ENCODE results near the gene TEPSIN. TPM values are rescaled to one million over a fixed set of nuclear protein-coding genes. Genes with fewer than 3 reads are reported as not detected.
A peak's percentile ranks its signal among the peaks of the same experiment; 100 is the strongest.

The TEPSIN gene, protein sequence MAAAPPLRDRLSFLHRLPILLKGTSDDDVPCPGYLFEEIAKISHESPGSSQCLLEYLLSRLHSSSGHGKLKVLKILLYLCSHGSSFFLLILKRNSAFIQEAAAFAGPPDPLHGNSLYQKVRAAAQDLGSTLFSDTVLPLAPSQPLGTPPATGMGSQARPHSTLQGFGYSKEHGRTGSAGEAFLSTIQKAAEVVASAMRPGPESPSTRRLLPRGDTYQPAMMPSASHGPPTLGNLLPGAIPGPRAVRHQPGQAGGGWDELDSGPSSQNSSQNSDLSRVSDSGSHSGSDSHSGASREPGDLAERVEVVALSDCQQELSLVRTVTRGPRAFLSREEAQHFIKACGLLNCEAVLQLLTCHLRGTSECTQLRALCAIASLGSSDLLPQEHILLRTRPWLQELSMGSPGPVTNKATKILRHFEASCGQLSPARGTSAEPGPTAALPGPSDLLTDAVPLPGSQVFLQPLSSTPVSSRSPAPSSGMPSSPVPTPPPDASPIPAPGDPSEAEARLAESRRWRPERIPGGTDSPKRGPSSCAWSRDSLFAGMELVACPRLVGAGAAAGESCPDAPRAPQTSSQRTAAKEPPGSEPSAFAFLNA
- total RNA-seq (2014; rRNA removed; shearing (Covaris generic)) = 21.5 and 29.3 TPM in 2 replicates

DNA sequence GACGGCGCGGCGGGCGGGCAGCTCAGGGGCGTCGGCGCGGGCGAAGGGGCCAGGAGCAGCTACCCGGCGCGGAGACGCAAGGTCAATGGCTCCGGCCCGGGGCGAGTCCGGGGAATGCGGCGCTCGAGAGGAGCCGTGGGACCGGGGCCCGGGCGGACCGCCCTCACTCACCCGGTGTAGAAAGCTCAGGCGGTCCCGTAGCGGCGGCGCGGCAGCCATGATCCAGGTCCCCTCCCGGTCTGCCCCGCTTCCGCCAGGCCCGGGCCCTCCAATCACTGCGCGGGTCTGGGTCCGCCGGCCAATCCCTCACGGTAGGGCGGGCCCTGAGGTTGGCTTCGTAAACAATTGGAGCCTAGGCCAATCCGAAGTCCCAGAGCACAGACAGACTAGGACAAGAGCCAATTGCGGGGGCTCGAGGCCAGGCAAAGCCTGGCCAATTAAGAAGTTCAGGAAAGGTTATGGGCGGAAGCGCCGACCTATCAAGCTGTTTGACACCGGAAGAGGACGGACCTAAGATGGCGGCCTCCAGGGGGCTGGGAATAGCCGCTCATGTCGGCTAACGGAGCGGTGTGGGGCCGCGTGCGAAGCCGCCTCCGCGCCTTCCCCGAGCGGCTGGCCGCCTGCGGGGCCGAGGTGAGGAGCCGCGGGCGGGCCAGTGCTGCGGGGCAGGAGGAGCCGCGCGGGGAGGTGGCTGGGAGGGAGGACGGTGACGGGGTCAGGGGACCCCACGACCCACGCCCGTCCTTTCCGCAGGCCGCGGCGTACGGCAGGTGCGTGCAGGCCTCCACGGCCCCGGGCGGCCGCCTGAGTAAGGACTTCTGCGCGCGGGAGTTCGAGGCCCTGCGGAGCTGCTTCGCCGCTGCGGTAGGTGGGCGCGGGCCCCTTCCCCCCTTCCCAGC, at the start of gene TEPSIN, which contains the start of gene NDUFAF8:
TSS of gene TEPSIN (minus strand) at position 241 of the 899 bp plus-strand sequence. CDS start at position 219, 22 bp downstream.
TSS of gene NDUFAF8 (plus strand) at position 504 of the 899 bp plus-strand sequence. CDS start at position 550, 46 bp downstream.
- peak within 1 kb of the TSS; percentile 91 for H3K4me3 ChIP-seq
- H3K36me3 ChIP-seq = peaks cover 10% of the 10 kb centered on the region
- H3K27me3 ChIP-seq = no peaks in the 10 kb centered on the region
- peaks cover 7% of the 10 kb centered on the region; the same call in 1 of the 2 replicates for H3K4me1 ChIP-seq
- H3K9me3 ChIP-seq (replicated peaks) = no peaks in the 10 kb centered on the region
- DNase-seq = peak; percentile 100
- H3K27ac ChIP-seq = peak within 1 kb of the TSS; percentile 53

DNA sequence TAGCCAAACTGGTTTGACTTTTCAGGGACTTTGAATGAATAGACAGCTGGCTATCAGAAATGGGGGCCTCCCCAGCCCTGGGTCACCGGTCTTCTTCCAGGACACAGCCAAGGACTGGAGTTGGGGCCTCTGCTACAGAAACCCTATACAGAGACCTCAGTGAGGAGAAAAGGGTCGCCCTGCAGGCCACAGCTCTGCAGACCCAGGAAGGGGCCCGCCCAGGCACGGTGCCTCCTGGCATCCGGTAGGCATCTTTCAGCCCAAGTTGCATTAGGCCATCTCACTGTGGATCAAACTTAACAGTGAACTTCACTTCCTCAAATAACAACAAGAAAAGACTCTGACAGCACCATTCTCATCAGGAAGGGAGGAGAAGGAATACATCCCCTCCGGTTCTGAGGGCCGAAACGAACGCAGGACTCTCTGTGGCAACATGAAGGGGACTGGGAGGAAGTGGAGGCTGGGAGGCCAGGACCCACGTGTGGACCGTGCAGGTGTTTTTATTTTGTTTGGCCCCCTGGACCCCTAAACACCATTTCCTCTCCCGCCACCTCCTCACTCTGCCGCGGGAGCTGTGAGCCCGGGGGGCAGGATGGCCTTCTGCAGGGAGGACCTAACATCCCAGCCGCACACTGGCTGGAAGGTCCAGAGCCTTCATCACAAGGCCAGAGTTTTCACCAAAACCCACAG, 49.0 kb upstream of the TEPSIN start:
- H3K36me3 ChIP-seq = 0 out of 2 replicates have a peak, but pooled peaks cover 3% of the 10 kb centered on the region
- H3K4me3 ChIP-seq = peak overlapping the region; percentile 25
- no peaks in the 10 kb centered on the region for H3K9me3 ChIP-seq (replicated peaks)
- peak overlapping the region; percentile 78 for H3K27ac ChIP-seq
- DNase-seq = peak in 1 of 2 experiments; percentile 53
- no peaks in the 10 kb centered on the region for H3K27me3 ChIP-seq
- H3K4me1 ChIP-seq = peaks cover 33% of the 10 kb centered on the region

DNA sequence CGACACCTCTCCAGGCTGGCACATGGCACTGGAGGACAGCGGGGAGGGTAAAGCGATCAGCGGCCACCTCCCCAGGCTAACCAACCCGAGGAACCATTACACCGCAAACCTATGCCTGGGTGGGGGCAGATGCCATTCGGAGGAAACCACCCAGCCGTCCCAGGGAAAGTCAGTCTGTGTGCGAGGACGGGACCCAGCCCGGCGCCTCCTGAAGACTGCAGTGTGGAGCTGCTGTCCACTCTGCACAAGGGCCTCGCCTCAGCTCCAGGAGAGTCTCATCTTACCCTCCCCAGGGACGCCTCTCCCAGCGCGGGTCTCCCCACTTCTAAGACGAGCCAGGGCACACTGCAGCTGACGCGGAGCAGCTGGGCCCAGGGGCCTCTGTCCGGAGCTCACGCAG, 48.3 kb upstream of the TEPSIN start:
- H3K4me1 ChIP-seq = peaks cover 30% of the 10 kb centered on the region
- peak; percentile 99 for DNase-seq
- H3K36me3 ChIP-seq = peaks cover 3% of the 10 kb centered on the region; the same call in 1 of the 2 replicates
- H3K4me3 ChIP-seq = peak overlapping the region; percentile 25
- peak overlapping the region; percentile 78 for H3K27ac ChIP-seq
- no peaks in the 10 kb centered on the region for H3K9me3 ChIP-seq (replicated peaks)
- no peaks in the 10 kb centered on the region for H3K27me3 ChIP-seq

DNA sequence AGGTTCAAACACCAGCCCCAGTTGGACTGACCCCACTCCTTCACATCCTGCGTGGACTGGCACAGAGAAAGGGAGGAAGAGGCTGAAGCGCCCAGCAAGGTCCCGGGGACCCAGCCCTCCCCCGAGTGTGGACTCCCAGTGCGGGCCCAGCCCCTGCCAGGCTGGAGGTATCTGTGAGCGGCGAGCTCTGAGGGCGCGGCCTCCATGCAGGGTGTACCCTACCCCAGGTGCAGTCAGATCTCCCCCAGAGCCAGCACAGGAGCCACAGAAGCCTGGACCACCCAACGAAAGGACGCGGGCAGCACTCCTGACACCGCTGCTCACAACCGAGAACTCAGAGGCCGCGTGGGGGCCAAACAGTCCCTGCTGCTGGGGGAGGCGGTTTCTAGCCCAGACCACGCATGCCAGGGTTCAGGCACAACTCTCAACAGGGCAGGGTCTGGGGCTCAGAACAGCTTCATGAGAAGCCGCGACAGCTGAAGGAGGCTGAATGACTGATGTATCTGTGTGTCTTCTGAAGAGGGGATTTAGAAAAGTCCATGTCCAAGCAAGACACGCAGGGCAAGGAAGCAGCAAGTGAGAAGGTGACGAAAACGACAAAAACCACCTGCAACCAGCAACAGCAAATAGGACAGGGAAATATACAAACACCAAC, 47.8 kb upstream of the TEPSIN start:
- Histone ChIP-seq H3K27ac (peak overlapping the region; percentile 78), H3K27me3 (no peaks in the 10 kb centered on the region), H3K36me3 (peaks cover 7% of the 10 kb centered on the region; the same call in 1 of the 2 replicates), H3K9me3 (replicated peaks) (no peaks in the 10 kb centered on the region), H3K4me1 (peaks cover 30% of the 10 kb centered on the region), H3K4me3 (peak overlapping the region; percentile 25)
- DNase-seq = peak; percentile 93 to 98

DNA sequence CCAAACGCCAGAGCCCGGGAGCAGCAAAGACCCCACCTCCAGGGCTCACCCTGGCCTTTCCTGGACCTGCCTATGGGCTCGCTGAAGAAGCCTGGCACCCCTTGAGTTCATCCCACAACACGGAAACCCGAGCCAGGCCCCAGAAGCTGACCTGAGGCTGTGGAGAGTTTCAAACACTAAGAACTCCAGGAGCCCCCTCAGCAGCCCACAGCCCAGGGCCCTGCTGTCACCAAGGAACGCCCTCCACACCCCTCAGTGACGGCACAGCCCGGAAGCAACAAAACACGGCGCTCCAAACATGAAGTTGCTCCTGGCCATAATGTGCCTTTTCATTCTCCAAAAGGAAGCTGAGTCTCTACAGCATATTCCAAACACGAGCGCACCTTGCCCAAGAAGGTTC, 47.0 kb upstream of the TEPSIN start:
- H3K27me3 ChIP-seq = no peaks in the 10 kb centered on the region
- peak overlapping the region; percentile 78 for H3K27ac ChIP-seq
- DNase-seq = no peak
- no peak overlapping the region for H3K4me3 ChIP-seq
- no peaks in the 10 kb centered on the region for H3K9me3 ChIP-seq (replicated peaks)
- H3K36me3 ChIP-seq = peaks cover 13% of the 10 kb centered on the region; the same call in 1 of the 2 replicates
- peaks cover 30% of the 10 kb centered on the region for H3K4me1 ChIP-seq

DNA sequence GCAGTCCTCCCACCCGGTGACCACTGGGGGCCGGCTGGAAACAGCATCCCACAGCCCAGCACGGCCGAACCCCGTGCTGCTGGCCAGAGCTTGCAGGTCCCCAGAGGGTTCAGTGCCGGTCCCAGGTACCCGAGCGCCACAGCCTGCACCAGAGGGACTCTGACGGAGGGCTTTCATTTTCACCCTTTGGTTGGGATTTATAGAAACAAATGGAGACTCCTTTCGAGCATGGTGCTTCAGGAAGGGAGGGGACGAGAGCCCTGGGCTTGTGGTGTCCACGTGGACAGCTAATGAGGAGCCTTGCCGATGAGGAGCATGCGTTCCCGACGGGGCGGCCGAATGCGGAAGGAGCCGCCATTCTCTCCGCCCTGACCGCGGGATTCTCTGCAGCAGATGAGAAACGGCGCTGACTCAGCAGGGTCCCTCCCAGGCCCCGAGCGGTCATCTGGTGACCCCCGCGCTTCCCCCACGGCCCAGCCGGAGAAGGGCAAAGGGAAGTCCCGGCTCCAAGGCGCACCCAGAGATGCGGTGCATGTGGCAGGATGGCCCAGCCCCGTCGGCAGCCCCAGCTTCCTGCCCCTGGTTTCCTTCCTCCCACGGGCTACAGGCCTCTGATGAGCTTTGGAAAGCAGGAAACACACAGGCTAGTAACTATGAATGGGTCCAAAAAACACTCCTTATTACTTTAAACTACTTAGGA, 46.5 kb upstream of the TEPSIN start:
- DNase-seq = no peak
- H3K36me3 ChIP-seq = peaks cover 13% of the 10 kb centered on the region; the same call in 1 of the 2 replicates

DNA sequence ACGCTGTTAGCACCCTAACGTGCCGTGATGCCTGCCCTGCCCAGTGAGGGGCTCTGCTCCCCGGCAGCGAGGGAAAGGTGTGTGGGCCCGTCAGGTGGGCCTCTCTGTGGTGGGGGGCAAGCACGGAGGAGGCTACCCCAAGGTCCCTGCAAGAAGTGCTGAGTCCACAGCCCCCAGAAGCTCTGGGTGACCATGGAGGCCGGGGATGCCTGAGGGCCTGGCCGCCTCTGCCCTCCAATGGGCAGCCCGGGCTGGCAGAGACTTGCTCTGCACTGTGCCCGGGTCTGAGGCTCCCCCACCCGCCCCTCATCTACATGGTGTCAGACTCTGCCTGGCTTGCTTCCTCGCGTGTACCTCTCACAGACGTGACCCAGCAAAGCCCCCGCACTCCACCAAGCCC, 44.0 kb upstream of the TEPSIN start:
- H3K36me3 ChIP-seq = peaks cover 23% of the 10 kb centered on the region
- no peak overlapping the region for H3K4me3 ChIP-seq
- peaks cover 22% of the 10 kb centered on the region for H3K4me1 ChIP-seq
- no peaks in the 10 kb centered on the region for H3K9me3 ChIP-seq (replicated peaks)
- no peak for DNase-seq
- no peak overlapping the region for H3K27ac ChIP-seq
- no peaks in the 10 kb centered on the region for H3K27me3 ChIP-seq

More for the DNA sequence above, 46.5 kb upstream of the TEPSIN start:
- Histone ChIP-seq H3K27ac (no peak overlapping the region), H3K9me3 (replicated peaks) (no peaks in the 10 kb centered on the region), H3K4me1 (peaks cover 30% of the 10 kb centered on the region), H3K4me3 (no peak overlapping the region), H3K27me3 (no peaks in the 10 kb centered on the region)

DNA sequence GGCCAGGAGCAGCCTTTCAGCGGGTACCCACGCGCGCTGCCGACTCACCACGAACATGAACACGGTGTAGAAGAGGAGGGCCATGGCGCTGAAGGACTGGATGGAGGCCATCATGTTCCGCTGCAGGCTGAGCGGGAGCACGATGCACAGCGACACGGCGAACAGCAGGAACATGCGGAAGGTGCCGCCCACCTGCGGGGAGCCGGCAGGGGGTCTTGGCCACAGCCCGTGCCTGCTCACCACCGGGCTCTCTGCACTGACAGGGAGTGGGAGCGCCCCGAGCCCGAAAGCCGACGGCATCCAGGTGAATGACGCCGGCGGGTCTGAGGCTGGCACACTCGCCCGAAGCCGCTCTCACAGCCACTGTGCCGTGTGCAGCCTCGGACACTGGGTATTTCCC, 43.3 kb upstream of the TEPSIN start:
- Histone ChIP-seq H3K27me3 (no peaks in the 10 kb centered on the region), H3K4me3 (no peak overlapping the region), H3K4me1 (peaks cover 17% of the 10 kb centered on the region), H3K36me3 (peaks cover 23% of the 10 kb centered on the region), H3K9me3 (replicated peaks) (no peaks in the 10 kb centered on the region), H3K27ac (no peak overlapping the region)
- DNase-seq = no peak

DNA sequence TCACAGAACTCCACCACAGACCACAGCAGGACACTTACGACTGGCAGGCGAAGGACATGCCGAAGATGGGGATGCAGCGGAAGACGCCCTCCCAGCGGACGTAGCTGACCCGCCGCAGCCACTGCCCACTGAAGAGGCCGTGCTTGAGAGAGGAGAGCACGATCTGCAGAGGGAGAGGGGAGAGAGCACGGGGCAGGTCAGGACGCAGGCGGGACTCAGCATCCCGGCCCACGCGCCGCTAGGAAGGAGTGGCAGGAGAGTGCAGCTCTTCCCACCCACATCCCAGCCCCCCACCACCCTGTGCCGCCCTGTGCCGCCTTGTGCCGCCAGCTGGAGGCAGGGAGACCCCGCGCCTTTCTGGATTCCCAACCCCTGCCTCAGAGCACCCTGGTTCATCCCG, 41.7 kb upstream of the TEPSIN start:
- H3K4me3 ChIP-seq = no peak overlapping the region
- H3K36me3 ChIP-seq = peaks cover 28% of the 10 kb centered on the region
- no peak for DNase-seq
- H3K27me3 ChIP-seq = no peaks in the 10 kb centered on the region
- H3K27ac ChIP-seq = no peak overlapping the region
- no peaks in the 10 kb centered on the region for H3K9me3 ChIP-seq (replicated peaks)
- peaks cover 2% of the 10 kb centered on the region for H3K4me1 ChIP-seq

DNA sequence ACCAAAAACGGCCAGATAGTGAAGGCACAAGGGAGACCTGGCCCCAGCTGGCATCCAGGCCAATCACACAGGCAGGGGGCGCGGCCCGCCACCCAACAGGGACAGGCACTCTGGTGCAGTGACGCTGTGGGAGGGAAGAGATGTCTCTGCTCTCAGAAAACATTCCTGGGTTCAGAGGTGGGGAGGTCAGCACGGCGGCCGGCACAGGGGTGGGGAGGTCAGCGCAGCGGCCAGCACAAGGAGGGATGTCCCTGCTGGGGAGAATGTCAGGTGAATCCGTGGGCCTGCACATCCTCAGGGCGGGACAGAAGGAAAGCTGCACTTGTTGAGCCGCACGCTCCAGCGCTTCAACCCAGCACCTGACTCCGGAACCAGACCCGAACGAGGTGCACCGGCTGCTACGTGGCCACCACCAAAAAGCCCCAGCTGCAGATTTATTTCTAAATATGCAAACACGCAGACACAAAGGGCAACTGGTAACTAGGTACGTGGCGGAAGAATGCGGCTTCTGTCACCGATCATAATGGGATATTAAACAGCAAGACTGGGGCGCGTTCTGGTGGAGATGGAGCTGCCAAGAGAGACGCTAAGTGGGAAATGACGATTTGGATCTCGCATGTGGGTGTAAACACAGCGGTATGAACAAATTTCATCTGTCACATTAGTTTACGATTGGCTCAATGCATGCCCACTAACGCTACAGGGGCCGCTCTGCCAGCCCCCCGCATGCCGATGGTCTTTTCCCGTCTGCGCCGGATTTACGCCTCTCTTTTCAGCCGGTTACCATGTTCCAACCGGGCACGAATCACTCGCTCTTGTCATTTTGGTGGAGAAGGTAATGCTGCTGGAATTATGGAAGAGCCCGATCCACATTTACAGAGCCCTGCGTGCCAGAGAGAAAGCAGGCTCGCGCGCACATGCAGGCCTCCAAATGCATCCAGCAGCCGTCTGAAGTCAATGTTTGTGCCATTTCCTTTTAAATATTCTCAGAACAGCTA, 40.7 kb upstream of the TEPSIN start:
- Histone ChIP-seq H3K4me3 (no peak overlapping the region), H3K36me3 (peaks cover 32% of the 10 kb centered on the region), H3K4me1 (no peaks in the 10 kb centered on the region), H3K27me3 (no peaks in the 10 kb centered on the region), H3K9me3 (replicated peaks) (no peaks in the 10 kb centered on the region), H3K27ac (no peak overlapping the region)
- DNase-seq = no peak

DNA sequence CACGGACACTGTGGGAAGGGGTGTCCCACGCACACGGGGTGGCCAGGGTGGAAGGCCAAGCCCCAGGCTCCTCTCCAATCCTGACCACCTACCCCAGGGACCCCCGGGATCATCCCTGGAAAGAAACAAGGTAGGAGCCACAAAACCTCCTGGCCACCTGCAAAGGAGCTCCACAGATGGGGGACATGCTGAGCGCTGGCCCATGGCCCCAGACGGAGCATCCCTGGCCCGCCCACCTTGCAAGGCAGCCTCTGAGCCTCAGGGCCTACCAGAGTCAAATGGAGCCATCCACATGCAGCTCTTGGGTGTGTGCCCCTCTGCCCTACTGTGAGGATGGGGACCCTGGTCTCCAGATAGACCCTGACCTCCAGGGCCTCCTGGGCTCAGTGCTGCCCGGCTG, 40.0 kb upstream of the TEPSIN start:
- Histone ChIP-seq H3K36me3 (peaks cover 39% of the 10 kb centered on the region), H3K9me3 (replicated peaks) (no peaks in the 10 kb centered on the region), H3K4me1 (no peaks in the 10 kb centered on the region), H3K27ac (no peak overlapping the region), H3K27me3 (no peaks in the 10 kb centered on the region), H3K4me3 (no peak overlapping the region)
- DNase-seq = no peak

DNA sequence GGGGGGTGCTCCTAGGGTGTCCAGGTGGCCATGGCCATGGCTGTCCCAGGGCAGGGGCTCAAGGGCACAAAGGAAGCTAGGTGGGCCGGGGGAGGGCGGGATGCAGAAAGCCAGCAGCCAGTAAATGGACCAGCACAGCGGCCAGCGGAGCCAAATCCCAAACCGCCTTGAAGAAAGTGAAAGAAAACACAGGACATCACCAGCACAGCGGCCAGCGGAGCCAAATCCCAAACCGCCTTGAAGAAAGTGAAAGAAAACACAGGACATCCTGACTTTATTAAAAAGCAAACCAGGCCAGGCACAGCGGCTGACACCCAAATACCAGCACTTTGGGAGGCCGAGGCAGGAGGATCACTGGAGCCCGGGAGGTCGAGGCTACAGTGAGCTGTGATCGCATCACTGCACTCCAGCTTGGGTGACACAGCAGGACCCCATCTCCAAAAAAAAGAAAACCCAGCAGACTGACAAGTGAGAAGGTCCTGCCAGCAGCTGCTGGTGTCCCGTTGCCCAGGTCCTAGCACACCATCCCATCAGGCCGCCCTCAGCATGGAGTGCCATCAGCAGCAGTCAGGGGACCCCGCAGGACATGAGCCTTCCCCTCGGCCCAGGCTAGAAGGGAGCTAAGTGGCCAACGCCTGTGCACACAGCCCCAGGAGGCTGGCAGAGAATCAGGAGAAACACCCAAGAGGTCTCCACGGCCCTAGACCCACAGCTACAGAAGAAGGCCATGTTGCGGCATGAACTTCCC, 39.3 kb upstream of the TEPSIN start:
- peaks cover 45% of the 10 kb centered on the region for H3K36me3 ChIP-seq
- H3K27ac ChIP-seq = no peak overlapping the region
- no peak for DNase-seq
- H3K4me3 ChIP-seq = no peak overlapping the region
- H3K9me3 ChIP-seq (replicated peaks) = no peaks in the 10 kb centered on the region
- H3K4me1 ChIP-seq = no peaks in the 10 kb centered on the region
- no peaks in the 10 kb centered on the region for H3K27me3 ChIP-seq

Data from SJCRH30 (cell line).